ENCODE measurements around the gene ROPN1. TPM values are rescaled to one million over a fixed set of nuclear protein-coding genes. Genes with fewer than 3 reads are reported as not detected.

The ROPN1 gene
- total and polyA plus RNA-seq, 10 of the 15 experiments (the other 5 are each of a cell fraction or from before 2014, with no cell fraction given) = not detected

- FAIRE-seq (no peak), ATAC-seq (no peak), DNase-seq (ENCODE audit: low read depth, low spot score) (no peak)
- TF ChIP-seq SUZ12 (IDR thresholded peaks at IDR 0.05; ENCODE audit: unreplicated experiment) = no peak
- TF ChIP-seq SIX5 (IDR thresholded peaks at IDR 0.05; ENCODE audit: low read depth, low read length, severe bottlenecking) = no peak
- TF ChIP-seq ZSCAN29 (IDR thresholded peaks at IDR 0.05) = no peak
- no peak for TF ChIP-seq KLF5 (IDR thresholded peaks at IDR 0.05; ENCODE audit: partially characterized antibody)
- no peak for TF ChIP-seq ZNF687 (IDR thresholded peaks at IDR 0.05)
- TF ChIP-seq KDM1A (IDR thresholded peaks at IDR 0.05; ENCODE audit: borderline replicate concordance) = no peak
- no peak for TF ChIP-seq ZBED1 (IDR thresholded peaks at IDR 0.05; ENCODE audit: borderline replicate concordance)
- no peak for TF ChIP-seq REST (IDR thresholded peaks at IDR 0.05; ENCODE audit: low read depth, low read length)
- no peak for TF ChIP-seq IRF4 (IDR thresholded peaks at IDR 0.05; ENCODE audit: low read depth, low read length)
- TF ChIP-seq JUND (IDR thresholded peaks at IDR 0.05; ENCODE audit: low read depth, low read length) = no peak
- TF ChIP-seq YY1 (IDR thresholded peaks at IDR 0.05; ENCODE audit: low read depth, low read length) = no peak
- TF ChIP-seq SREBF1 (IDR thresholded peaks at IDR 0.05; ENCODE audit: low read length) = no peak
- TF ChIP-seq MEF2B (IDR thresholded peaks at IDR 0.05; ENCODE audit: partially characterized antibody, poor library complexity, severe bottlenecking) = no peak
- TF ChIP-seq POLR2AphosphoS5 (IDR thresholded peaks at IDR 0.05; ENCODE audit: low read length) = no peak
- no peak for TF ChIP-seq MXI1 (IDR thresholded peaks at IDR 0.05; ENCODE audit: low read depth, low read length)
- no peak for TF ChIP-seq NR2C2 (IDR thresholded peaks at IDR 0.05; ENCODE audit: borderline replicate concordance, control insufficient read depth, insufficient read length, low read depth)
- TF ChIP-seq EGR1 (IDR thresholded peaks at IDR 0.05; ENCODE audit: borderline replicate concordance in 1 of 2, low read depth in 2 of 2, low read length in 2 of 2) = no peak
- ChIA-PET POLR2A (interaction anchor here (0.7 kb wide), 1 partner anchor 104 kb away, joined by 4 read pairs; no protein-coding TSS in a partner anchor), CTCF (no interaction called here), RAD21 (ENCODE audit: unreplicated experiment) (no interaction called here), SMC1A (ENCODE audit: uncharacterized antibody, unreplicated experiment) (interaction anchor here (0.6 to 1.5 kb wide), 2 partner anchors 21 to 654 kb away, joined by 3 read pairs; no protein-coding TSS in a partner anchor)
- Histone ChIP-seq H3K4me2 (ENCODE audit: control insufficient read depth, insufficient read depth) (no peak overlapping the region), H4K20me1 (ENCODE audit: control insufficient read depth, insufficient read depth) (no peaks in the 10 kb centered on the region), H3K4me1 (ENCODE audit: control insufficient read depth, insufficient read depth, low read length) (no peaks in the 10 kb centered on the region), H3K36me3 (ENCODE audit: control insufficient read depth in 2 of 2, insufficient read depth in 2 of 2, low read length in 1 of 2) (peaks cover 2 to 21% of the 10 kb centered on the region in 2 experiments), H3K4me3 (no peak overlapping the region), H3K27ac (ENCODE audit: control insufficient read depth, insufficient read depth) (no peak overlapping the region), H3K27me3 (replicated peaks in 1 of 2; ENCODE audit: control insufficient read depth in 2 of 2, insufficient read depth in 2 of 2, low read length in 1 of 2) (no peaks in the 10 kb centered on the region), H3K9ac (ENCODE audit: control insufficient read depth, insufficient read depth, low read length) (no peak overlapping the region), H2AFZ (ENCODE audit: control insufficient read depth, low read depth, low read length) (no peak overlapping the region), H3K79me2 (ENCODE audit: control insufficient read depth, insufficient read depth, low read length) (no peaks in the 10 kb centered on the region), H3K9me3 (replicated peaks; ENCODE audit: control insufficient read depth, insufficient read depth, low read length) (no peaks in the 10 kb centered on the region)
- WGBS (ENCODE audit: insufficient coverage, insufficient replicate concordance, low lambda C conversion rate, missing lambda C conversion rate) = 97% methylated on average over 9 of the region's 9 CpGs
- intact Hi-C loops (cut with micrococcal nuclease; ENCODE audit: unreplicated experiment) (no loop called here), in situ Hi-C loops (cut with MboI) (no loop called here)
- no TSS peak for BruUV-seq (replicated peaks)
These were observed 43.5 kb downstream of the ROPN1 start for GRCh38 chr3:123948449-123948848.
